ENCODE results near the gene MX2. TPM values are rescaled to one million over a fixed set of nuclear protein-coding genes. Genes with fewer than 3 reads are reported as not detected.
A peak's percentile ranks its signal among the peaks of the same experiment; 100 is the strongest.

The MX2 gene
- total and polyA plus RNA-seq, 2 experiments from 2014 or later = 5.4 to 9.2 TPM

DNA sequence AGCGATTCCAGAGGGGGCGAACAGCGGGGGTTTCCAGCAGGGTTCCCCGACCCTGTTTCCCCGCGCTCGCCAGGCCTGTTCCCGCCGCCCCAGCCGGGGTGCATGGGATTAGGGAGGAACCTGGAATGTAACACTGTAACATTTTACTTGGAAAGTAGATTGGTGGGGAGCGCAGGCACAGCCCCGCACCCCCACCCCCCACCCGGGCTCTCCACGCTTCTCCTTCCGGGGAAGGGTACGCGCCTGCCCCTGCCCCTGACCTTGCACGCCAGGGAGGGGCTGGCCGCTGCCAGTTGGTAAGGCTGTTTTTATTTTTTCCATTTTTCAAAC, 44.8 kb upstream of the MX2 start:
- Histone ChIP-seq H4K20me1 (replicated peaks; ENCODE audit: insufficient read depth) (no peaks in the 10 kb centered on the region), H3F3A (replicated peaks; ENCODE audit: low read depth) (no peaks in the 10 kb centered on the region), H3K79me2 (replicated peaks; ENCODE audit: insufficient read depth) (no peaks in the 10 kb centered on the region), H3K4me2 (peak overlapping the region; percentile 92), H2AFZ (peak overlapping the region; percentile 96), H3K4me3 (peak overlapping the region; percentile 68), H3K36me3 (ENCODE audit: insufficient read depth) (no peaks in the 10 kb centered on the region), H3K27me3 (ENCODE audit: insufficient read depth) (peaks cover 24% of the 10 kb centered on the region), H3K9me2 (ENCODE audit: insufficient read depth) (no peaks in the 10 kb centered on the region), H3K27ac (ENCODE audit: low read depth) (no peak overlapping the region), H3K4me1 (ENCODE audit: insufficient read depth) (peaks cover 5% of the 10 kb centered on the region)
- no peak for ATAC-seq
- Mint-ChIP-seq H3K4me3 (peak overlapping the region; percentile 79), H3K4me1 (peaks cover 9% of the 10 kb centered on the region), H3K27me3 (ENCODE audit: insufficient read depth, low read depth, poor library complexity) (peaks cover 14% of the 10 kb centered on the region), H3K27ac (no peak overlapping the region), H3K9me3 (no peaks in the 10 kb centered on the region; the same call in 2 of the 3 replicates), H3K36me3 (ENCODE audit: low read depth) (no peaks in the 10 kb centered on the region)
- DNase-seq (ENCODE audit: low spot score) = no peak
- TF ChIP-seq NANOG (IDR thresholded peaks at IDR 0.05; ENCODE audit: borderline replicate concordance) = no peak
- TF ChIP-seq, protein P1, sequence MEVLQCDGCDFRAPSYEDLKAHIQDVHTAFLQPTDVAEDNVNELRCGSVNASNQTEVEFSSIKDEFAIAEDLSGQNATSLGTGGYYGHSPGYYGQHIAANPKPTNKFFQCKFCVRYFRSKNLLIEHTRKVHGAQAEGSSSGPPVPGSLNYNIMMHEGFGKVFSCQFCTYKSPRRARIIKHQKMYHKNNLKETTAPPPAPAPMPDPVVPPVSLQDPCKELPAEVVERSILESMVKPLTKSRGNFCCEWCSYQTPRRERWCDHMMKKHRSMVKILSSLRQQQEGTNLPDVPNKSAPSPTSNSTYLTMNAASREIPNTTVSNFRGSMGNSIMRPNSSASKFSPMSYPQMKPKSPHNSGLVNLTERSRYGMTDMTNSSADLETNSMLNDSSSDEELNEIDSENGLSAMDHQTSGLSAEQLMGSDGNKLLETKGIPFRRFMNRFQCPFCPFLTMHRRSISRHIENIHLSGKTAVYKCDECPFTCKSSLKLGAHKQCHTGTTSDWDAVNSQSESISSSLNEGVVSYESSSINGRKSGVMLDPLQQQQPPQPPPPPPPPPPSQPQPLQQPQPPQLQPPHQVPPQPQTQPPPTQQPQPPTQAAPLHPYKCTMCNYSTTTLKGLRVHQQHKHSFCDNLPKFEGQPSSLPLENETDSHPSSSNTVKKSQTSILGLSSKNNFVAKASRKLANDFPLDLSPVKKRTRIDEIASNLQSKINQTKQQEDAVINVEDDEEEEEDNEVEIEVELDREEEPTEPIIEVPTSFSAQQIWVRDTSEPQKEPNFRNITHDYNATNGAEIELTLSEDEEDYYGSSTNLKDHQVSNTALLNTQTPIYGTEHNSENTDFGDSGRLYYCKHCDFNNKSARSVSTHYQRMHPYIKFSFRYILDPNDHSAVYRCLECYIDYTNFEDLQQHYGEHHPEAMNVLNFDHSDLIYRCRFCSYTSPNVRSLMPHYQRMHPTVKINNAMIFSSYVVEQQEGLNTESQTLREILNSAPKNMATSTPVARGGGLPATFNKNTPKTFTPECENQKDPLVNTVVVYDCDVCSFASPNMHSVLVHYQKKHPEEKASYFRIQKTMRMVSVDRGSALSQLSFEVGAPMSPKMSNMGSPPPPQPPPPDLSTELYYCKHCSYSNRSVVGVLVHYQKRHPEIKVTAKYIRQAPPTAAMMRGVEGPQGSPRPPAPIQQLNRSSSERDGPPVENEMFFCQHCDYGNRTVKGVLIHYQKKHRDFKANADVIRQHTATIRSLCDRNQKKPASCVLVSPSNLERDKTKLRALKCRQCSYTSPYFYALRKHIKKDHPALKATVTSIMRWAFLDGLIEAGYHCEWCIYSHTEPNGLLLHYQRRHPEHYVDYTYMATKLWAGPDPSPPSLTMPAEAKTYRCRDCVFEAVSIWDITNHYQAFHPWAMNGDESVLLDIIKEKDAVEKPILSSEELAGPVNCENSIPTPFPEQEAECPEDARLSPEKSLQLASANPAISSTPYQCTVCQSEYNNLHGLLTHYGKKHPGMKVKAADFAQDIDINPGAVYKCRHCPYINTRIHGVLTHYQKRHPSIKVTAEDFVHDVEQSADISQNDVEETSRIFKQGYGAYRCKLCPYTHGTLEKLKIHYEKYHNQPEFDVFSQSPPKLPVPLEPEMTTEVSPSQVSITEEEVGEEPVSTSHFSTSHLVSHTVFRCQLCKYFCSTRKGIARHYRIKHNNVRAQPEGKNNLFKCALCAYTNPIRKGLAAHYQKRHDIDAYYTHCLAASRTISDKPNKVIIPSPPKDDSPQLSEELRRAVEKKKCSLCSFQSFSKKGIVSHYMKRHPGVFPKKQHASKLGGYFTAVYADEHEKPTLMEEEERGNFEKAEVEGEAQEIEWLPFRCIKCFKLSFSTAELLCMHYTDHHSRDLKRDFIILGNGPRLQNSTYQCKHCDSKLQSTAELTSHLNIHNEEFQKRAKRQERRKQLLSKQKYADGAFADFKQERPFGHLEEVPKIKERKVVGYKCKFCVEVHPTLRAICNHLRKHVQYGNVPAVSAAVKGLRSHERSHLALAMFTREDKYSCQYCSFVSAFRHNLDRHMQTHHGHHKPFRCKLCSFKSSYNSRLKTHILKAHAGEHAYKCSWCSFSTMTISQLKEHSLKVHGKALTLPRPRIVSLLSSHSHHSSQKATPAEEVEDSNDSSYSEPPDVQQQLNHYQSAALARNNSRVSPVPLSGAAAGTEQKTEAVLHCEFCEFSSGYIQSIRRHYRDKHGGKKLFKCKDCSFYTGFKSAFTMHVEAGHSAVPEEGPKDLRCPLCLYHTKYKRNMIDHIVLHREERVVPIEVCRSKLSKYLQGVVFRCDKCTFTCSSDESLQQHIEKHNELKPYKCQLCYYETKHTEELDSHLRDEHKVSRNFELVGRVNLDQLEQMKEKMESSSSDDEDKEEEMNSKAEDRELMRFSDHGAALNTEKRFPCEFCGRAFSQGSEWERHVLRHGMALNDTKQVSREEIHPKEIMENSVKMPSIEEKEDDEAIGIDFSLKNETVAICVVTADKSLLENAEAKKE (CRISPR knock-in tag; IDR thresholded peaks at IDR 0.05) = no peak
- no peak for TF ChIP-seq EZH2phosphoT487 (IDR thresholded peaks at IDR 0.05; ENCODE audit: unreplicated experiment)
- no peak for TF ChIP-seq ZNF331 (CRISPR knock-in tag; IDR thresholded peaks at IDR 0.05; ENCODE audit: low read depth)
- no peak for TF ChIP-seq POLR2AphosphoS5 (IDR thresholded peaks at IDR 0.05; ENCODE audit: low read depth)
- TF ChIP-seq EZH2 (IDR thresholded peaks at IDR 0.05; ENCODE audit: low read depth, unreplicated experiment) = no peak
- TF ChIP-seq, protein P2, sequence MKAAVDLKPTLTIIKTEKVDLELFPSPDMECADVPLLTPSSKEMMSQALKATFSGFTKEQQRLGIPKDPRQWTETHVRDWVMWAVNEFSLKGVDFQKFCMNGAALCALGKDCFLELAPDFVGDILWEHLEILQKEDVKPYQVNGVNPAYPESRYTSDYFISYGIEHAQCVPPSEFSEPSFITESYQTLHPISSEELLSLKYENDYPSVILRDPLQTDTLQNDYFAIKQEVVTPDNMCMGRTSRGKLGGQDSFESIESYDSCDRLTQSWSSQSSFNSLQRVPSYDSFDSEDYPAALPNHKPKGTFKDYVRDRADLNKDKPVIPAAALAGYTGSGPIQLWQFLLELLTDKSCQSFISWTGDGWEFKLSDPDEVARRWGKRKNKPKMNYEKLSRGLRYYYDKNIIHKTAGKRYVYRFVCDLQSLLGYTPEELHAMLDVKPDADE (IDR thresholded peaks at IDR 0.05) = no peak
- TF ChIP-seq, protein P3, sequence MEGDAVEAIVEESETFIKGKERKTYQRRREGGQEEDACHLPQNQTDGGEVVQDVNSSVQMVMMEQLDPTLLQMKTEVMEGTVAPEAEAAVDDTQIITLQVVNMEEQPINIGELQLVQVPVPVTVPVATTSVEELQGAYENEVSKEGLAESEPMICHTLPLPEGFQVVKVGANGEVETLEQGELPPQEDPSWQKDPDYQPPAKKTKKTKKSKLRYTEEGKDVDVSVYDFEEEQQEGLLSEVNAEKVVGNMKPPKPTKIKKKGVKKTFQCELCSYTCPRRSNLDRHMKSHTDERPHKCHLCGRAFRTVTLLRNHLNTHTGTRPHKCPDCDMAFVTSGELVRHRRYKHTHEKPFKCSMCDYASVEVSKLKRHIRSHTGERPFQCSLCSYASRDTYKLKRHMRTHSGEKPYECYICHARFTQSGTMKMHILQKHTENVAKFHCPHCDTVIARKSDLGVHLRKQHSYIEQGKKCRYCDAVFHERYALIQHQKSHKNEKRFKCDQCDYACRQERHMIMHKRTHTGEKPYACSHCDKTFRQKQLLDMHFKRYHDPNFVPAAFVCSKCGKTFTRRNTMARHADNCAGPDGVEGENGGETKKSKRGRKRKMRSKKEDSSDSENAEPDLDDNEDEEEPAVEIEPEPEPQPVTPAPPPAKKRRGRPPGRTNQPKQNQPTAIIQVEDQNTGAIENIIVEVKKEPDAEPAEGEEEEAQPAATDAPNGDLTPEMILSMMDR (conservative IDR thresholded peaks at IDR 0.05; ENCODE audit: low read depth in 2 of 2) = no peak
- no peak for TF ChIP-seq ZNF114 (CRISPR knock-in tag; IDR thresholded peaks at IDR 0.05)
- no peak for TF ChIP-seq STAT1 (IDR thresholded peaks at IDR 0.05; ENCODE audit: unreplicated experiment)
- no peak for TF ChIP-seq CREB1 (CRISPR knock-in tag; IDR thresholded peaks at IDR 0.05; ENCODE audit: low read depth)
- TF ChIP-seq JUNB (IDR thresholded peaks at IDR 0.05; ENCODE audit: unreplicated experiment) = no peak
- TF ChIP-seq, protein P4, sequence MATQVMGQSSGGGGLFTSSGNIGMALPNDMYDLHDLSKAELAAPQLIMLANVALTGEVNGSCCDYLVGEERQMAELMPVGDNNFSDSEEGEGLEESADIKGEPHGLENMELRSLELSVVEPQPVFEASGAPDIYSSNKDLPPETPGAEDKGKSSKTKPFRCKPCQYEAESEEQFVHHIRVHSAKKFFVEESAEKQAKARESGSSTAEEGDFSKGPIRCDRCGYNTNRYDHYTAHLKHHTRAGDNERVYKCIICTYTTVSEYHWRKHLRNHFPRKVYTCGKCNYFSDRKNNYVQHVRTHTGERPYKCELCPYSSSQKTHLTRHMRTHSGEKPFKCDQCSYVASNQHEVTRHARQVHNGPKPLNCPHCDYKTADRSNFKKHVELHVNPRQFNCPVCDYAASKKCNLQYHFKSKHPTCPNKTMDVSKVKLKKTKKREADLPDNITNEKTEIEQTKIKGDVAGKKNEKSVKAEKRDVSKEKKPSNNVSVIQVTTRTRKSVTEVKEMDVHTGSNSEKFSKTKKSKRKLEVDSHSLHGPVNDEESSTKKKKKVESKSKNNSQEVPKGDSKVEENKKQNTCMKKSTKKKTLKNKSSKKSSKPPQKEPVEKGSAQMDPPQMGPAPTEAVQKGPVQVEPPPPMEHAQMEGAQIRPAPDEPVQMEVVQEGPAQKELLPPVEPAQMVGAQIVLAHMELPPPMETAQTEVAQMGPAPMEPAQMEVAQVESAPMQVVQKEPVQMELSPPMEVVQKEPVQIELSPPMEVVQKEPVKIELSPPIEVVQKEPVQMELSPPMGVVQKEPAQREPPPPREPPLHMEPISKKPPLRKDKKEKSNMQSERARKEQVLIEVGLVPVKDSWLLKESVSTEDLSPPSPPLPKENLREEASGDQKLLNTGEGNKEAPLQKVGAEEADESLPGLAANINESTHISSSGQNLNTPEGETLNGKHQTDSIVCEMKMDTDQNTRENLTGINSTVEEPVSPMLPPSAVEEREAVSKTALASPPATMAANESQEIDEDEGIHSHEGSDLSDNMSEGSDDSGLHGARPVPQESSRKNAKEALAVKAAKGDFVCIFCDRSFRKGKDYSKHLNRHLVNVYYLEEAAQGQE (IDR thresholded peaks at IDR 0.05; ENCODE audit: unreplicated experiment) = no peak
